IPS-11a (cell line): ENCODE data around the gene LRPAP1.
"Not testable (repeated sequence)": the region's sequence is repeated elsewhere in the genome, so short reads cannot be mapped to it uniquely, and the experiment has no call there.

Experiments
- H3K4me3 ChIP-seq: one replicate; pipeline ENCODE4 v1.5.1; 2013; ENCODE audit warnings: low read depth, low read length, control low read depth

The LRPAP1 gene

DNA sequence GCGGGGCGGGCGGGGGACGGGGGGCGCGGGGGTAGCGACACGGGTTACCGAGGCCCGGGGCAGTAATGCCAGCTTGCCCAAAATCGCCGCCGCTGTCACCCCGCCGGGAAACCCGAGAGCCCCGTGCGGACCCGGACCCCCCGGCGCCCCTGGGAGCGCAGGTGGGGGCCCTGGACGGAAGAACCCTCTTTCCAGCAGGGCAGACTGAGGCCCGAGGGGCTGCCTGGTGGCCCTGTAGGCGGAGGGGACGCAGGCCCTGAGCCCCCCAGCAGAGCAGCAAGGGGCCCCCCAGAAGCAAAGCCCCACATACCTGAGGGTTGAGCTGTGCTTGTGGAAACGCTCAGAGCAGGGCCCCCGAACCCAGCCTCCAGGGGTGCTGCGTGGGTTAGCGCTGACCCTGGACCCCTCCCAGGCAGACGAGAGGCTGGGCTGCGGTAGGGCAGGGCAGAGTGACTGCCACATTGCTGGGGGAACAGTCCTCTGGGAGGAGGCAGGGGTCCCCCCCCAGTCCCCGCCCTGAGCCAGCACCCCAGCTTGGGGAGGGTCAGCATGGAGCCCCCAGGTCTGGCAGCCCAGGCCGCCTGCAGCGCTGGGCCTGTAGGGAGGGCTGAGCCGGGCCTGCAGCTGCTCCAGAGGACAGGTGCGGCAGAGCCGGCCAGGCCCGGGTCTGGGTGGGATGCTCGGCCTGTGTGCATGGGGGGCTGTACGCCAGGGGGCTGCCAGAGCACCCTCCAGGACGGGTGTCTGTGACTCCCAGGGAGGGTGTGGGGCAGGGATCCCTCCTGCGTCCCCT, 68.5 kb downstream of the LRPAP1 start:
- H3K4me3 ChIP-seq = no peak overlapping the region

- no peak within 1 kb of the TSS for H3K4me3 ChIP-seq
These were observed 69.3 kb downstream of the LRPAP1 start, which contains the start of gene DOK7 for GRCh38 chr4:3462790-3463415. Gene DOK7 (plus strand): TSS chr4:3463306. CDS start chr4:3463376, 70 bp downstream.

- H3K4me3 ChIP-seq = no peak overlapping the region
These were observed 69.9 kb downstream of the LRPAP1 start for GRCh38 chr4:3462321-3462789.

DNA sequence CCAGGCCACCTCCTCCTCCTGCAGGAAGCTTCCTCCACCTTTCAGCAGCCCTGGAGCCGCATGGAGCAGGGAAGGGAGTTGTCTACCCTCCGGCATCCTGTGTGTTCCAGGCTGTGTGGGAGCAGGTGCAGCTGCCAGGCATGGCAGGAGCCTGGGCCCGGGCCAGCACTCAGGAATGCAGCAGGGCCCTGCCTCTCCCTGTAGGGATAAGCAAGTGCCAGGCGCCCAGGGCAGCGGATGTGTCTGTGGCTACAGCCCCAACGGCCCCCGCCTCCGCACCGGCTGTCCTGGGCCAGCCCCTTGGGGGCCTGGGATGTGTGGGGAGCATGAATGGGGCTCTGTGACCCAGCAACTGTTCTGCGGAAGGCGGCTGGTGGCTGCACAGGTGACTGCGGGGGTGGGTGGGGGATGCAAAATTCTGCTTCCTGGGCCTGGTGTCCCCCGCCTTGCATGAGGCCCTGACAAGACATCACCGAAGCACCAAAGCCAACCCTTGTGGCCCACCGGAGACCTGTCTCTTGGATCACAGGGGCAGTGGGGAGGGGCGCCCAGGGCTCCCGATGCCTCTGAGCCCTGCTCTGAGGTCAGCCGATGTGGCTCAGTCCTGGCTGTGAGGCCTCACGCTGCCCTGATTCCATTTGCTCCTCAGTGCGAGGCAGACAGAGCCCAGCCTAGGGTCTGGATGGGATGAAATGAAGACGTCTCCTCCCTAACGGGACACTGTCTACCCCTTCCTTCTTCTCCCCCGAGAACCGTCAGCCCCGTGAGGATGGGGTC, 70.5 kb downstream of the LRPAP1 start:
- no peak overlapping the region for H3K4me3 ChIP-seq

GRCh38 chr4:3460926-3461325, 71.3 kb downstream of the LRPAP1 start:
- no peak overlapping the region for H3K4me3 ChIP-seq

DNA sequence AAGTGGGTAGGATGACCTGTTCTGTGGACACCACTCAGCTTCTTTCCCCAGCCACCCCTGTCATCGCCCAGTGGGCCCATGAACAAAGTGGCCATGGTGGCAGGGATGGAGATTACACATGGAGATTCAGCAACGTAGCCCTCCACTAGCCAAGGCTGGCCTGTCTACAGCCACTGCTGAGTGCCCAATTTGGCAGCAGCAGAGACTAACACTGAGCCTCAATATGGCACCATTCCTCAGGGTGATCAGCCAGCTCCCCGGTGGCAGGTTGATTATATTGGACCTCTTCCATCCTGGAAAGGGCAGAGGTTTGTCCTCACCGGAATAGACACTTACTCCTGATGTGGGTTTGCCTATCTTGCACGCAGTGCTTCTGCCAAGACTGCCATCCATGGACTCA, 73.1 kb downstream of the LRPAP1 start:
- not testable (repeated sequence) for H3K4me3 ChIP-seq

DNA sequence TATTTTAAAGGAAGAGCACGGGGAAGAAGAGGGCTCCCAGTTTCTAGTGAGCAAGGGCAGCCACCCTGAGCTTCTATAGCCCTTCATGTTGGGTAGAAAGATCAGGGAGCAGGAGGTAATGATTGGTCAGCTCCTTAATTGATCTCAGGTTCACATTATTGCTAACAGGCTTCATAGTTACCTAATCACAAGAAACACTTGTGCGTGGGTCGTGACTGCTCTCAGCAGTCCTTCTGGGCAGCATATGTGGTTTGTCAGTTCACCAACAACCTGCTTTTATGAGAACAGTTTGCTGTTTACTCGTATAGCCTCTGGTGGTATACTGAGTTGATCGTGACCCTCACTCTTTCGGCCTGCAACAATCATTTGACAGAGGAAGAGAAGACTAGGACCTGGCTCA, 73.9 kb downstream of the LRPAP1 start:
- H3K4me3 ChIP-seq = no peak overlapping the region

DNA sequence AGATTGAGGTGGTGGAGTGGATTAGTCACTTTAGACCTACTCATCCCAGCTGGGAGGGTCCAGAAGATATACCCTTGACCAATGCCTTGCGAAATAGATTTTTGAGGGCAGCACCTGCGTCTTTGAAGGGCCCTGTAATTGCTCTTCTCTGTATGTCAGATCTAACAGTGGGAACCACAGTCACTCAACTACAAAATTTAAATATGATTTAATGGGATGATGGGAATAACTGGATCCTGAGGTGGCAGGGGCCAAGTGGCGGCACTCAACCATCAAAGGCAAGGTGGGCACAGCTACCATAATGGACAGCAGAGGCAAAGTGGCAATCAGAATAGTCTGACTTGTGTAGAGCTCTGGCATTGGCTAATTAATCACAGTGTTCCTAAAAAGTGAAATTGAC, 76.6 kb downstream of the LRPAP1 start:
- H3K4me3 ChIP-seq = not testable (repeated sequence)
